Measurements from ENCODE around the gene CLEC4M. TPM values are rescaled to one million over a fixed set of nuclear protein-coding genes. Genes with fewer than 3 reads are reported as not detected.
"Not testable (repeated sequence)": the region's sequence is repeated elsewhere in the genome, so short reads cannot be mapped to it uniquely, and the experiment has no call there.

Gene CLEC4M
- total and polyA plus RNA-seq, 4 donors: 22.2 to 33.5 (median 32.9) TPM

DNA sequence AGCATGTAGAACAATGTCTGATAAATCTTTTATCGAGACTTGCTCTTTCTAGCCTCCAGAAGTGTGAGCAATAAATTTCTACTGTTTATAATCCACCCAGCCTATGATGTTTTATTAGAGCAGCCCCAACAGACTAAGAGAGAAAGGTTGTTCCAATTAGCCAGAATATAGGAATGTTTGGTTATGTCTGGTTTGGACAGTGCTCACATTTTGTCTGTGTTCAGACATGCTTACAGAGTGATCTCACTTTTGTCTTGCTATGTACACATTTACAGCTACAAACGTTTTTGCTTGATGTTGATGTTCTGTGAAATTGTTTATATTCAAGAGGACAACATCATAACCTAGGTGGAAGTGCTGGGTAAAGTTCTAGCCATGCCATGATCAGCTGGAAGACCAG, 48.9 kb downstream of the CLEC4M start:
- 47% methylated on average over 2 of the region's 2 CpGs for WGBS
- TF ChIP-seq YY1 (IDR thresholded peaks at IDR 0.05): no peak
- H3K36me3 ChIP-seq (ENCODE audit: control insufficient read depth in 4 of 4, insufficient read depth in 3 of 4, low read depth in 1 of 4, low read length in 3 of 4): no peaks in the 10 kb centered on the region

DNA sequence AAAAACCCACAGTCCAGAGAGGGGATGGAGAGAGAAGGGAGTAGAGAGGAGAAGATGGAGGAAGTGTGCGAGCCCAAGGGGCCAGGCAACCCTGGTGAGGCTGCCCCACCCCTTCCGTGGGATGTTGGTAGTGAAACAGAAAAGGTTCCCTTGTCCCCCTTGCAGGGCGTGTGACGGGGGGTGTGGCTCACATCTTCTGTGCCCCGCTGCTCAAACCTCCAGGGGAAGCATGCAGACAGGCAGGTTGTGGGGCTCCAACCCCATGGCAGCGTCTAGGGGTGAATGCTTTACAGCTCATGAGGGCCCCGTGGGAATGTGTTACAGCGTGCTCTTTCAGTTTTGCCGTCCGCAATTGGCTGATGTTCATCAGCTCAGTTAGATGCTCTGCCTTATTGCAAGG, 52.3 kb downstream of the CLEC4M start:
- DNase-seq (ENCODE audit: low spot score): no peak
- 54% methylated on average over 10 of the region's 10 CpGs for WGBS
- Histone ChIP-seq H3K4me3 (ENCODE audit: low read depth in 1 of 3, low read length in 3 of 3) (no peak overlapping the region), H3K27ac (ENCODE audit: low read depth in 1 of 2, low read length in 2 of 2) (no peak overlapping the region), H3K36me3 (ENCODE audit: control insufficient read depth in 4 of 4, insufficient read depth in 3 of 4, low read depth in 1 of 4, low read length in 3 of 4) (no peaks in the 10 kb centered on the region), H3K27me3 (ENCODE audit: control insufficient read depth in 4 of 4, insufficient read depth in 4 of 4, low read length in 3 of 4) (no peaks in the 10 kb centered on the region), H3K4me1 (ENCODE audit: control insufficient read depth in 4 of 4, insufficient read depth in 4 of 4, low read length in 3 of 4) (no peaks in the 10 kb centered on the region), H3K9ac (ENCODE audit: low read depth in 1 of 2, low read length in 2 of 2) (no peak overlapping the region), H3K9me3 (ENCODE audit: control insufficient read depth in 4 of 4, low read length in 3 of 4) (peaks cover 3 to 12% (median 5%) of the 10 kb centered on the region in 4 donors)
- no peak for TF ChIP-seq REST (IDR thresholded peaks at IDR 0.05)
- TF ChIP-seq TAF1 (conservative IDR thresholded peaks at IDR 0.05): no peak
- TF ChIP-seq HNF4G (IDR thresholded peaks at IDR 0.05): no peak
- TF ChIP-seq NR2F2 (IDR thresholded peaks at IDR 0.05): no peak
- TF ChIP-seq YY1 (IDR thresholded peaks at IDR 0.05): no peak
- no peak for TF ChIP-seq EGR1 (IDR thresholded peaks at IDR 0.05; ENCODE audit: low read depth in 2 of 2)
- TF ChIP-seq CTCF (IDR thresholded peaks at IDR 0.05; ENCODE audit: low read depth, low read length, missing input control): no peak
- no peak for TF ChIP-seq HNF4A (conservative IDR thresholded peaks at IDR 0.05)
- no peak for TF ChIP-seq MAX (IDR thresholded peaks at IDR 0.05)
- TF ChIP-seq FOXA2 (IDR thresholded peaks at IDR 0.05): no peak
- no peak for TF ChIP-seq FOXA1 (IDR thresholded peaks at IDR 0.05)
- no peak for TF ChIP-seq JUND (IDR thresholded peaks at IDR 0.05)
- no peak for TF ChIP-seq RXRA (IDR thresholded peaks at IDR 0.05)
- TF ChIP-seq RAD21 (IDR thresholded peaks at IDR 0.05): no peak

More for the DNA sequence above, 48.9 kb downstream of the CLEC4M start:
- Histone ChIP-seq H3K9ac (ENCODE audit: low read depth in 1 of 2, low read length in 2 of 2) (no peak overlapping the region), H3K27ac (ENCODE audit: low read depth in 1 of 2, low read length in 2 of 2) (no peak overlapping the region), H3K27me3 (ENCODE audit: control insufficient read depth in 4 of 4, insufficient read depth in 4 of 4, low read length in 3 of 4) (no peaks in the 10 kb centered on the region), H3K4me3 (ENCODE audit: low read depth in 1 of 3, low read length in 3 of 3) (no peak overlapping the region), H3K4me1 (ENCODE audit: control insufficient read depth in 4 of 4, insufficient read depth in 4 of 4, low read length in 3 of 4) (no peaks in the 10 kb centered on the region), H3K9me3 (ENCODE audit: control insufficient read depth in 4 of 4, low read length in 3 of 4) (peaks cover 0 to 6% (median 2%) of the 10 kb centered on the region in 4 donors)
- DNase-seq (ENCODE audit: low spot score): no peak

DNA sequence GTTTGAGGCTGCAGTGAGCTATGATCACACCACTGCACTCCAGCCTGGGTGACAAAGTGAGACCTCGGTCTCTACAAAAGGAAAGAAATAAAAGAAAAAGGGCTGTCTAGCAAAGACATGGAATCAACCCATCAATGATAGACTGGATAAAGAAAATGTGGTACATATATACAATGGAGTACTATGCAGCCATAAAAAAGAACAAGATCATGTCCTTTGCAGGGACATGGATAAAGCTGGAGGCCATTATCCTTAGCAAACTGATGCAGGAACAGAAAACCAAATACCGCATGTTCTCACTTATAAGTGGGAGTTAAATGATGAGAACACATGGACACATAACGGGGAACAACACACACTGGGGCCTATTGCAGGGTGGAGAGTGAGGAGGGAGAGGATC, 53.0 kb downstream of the CLEC4M start:
- not testable (repeated sequence) for H3K9ac ChIP-seq (ENCODE audit: low read depth in 1 of 2, low read length in 2 of 2); DNase-seq (ENCODE audit: low spot score); H3K27me3 ChIP-seq (ENCODE audit: control insufficient read depth in 4 of 4, insufficient read depth in 4 of 4, low read length in 3 of 4); H3K4me3 ChIP-seq (ENCODE audit: low read depth in 1 of 3, low read length in 3 of 3); H3K27ac ChIP-seq (ENCODE audit: low read depth in 1 of 2, low read length in 2 of 2); H3K4me1 ChIP-seq (ENCODE audit: control insufficient read depth in 4 of 4, insufficient read depth in 4 of 4, low read length in 3 of 4); H3K36me3 ChIP-seq (ENCODE audit: control insufficient read depth in 4 of 4, insufficient read depth in 3 of 4, low read depth in 1 of 4, low read length in 3 of 4)
- 91% methylated on average over 3 of the region's 3 CpGs for WGBS
- H3K9me3 ChIP-seq (ENCODE audit: control insufficient read depth in 4 of 4, low read length in 3 of 4): peaks cover 3 to 12% (median 4%) of the 10 kb centered on the region in 4 donors

Measured in liver (tissue), 9 donors.